Upper lobe of left lung (tissue), 6 donors: ENCODE results near the gene TTC39A. TPM values are rescaled to one million over a fixed set of nuclear protein-coding genes. Genes with fewer than 3 reads are reported as not detected.

Experiments
- ATAC-seq, 2 donors: fragments of 200-7000 bp; cut with Tn5 transposase; one replicate each; pipeline ENCODE4 v1.9.1; 2022; ENCODE audit warnings: mild to moderate bottlenecking in 2 of 2, moderate library complexity in 2 of 2; ENCODE audit not compliant: low FRiP score in 2 of 2
- DNase-seq, 2 donors: peaks; one replicate each; pipeline ENCODE4 v3.0.0-alpha.2; 2019 to 2020
- H3K27ac ChIP-seq, 4 donors: fragments of 200-600 bp; sonication (generic); one replicate each; pipeline ENCODE4 v1.5.1; 2016 to 2019
- H3K27me3 ChIP-seq, 4 donors: fragments of 200-600 bp; sonication (generic); one replicate each; pipeline ENCODE4 v1.5.1; 2017 to 2019
- H3K36me3 ChIP-seq, 4 donors: fragments of 200-600 bp; sonication (generic); one replicate each; pipeline ENCODE4 v1.5.1; 2016 to 2019
- H3K4me1 ChIP-seq, 4 donors: fragments of 200-600 bp; sonication (generic); one replicate each; pipeline ENCODE4 v1.5.1; 2018 to 2019
- H3K4me3 ChIP-seq, 4 donors: fragments of 200-600 bp; sonication (generic); one replicate each; pipeline ENCODE4 v1.5.1; 2017 to 2019; ENCODE audit warnings: mild to moderate bottlenecking in 2 of 4, moderate library complexity in 1 of 4
- H3K9me3 ChIP-seq, 4 donors: fragments of 200-600 bp; sonication (generic); one replicate each; pipeline ENCODE4 v1.5.1; 2018 to 2019
- CTCF ChIP-seq, 6 experiments: fragments of 450-650 bp in 4 of 6; fragments of 200-600 bp in 2 of 6; sonication (generic) in 2 of 6; IDR thresholded peaks; one replicate each; pipeline ENCODE4 v1.5.1; 2016 to 2019; ENCODE audit warnings: antibody characterized with exemption in 6 of 6
- EP300 ChIP-seq, 4 donors: sonication (generic); formaldehyde crosslinking; IDR thresholded peaks; one replicate each; pipeline ENCODE4 v1.5.1; 2017; ENCODE audit warnings: antibody characterized with exemption in 4 of 4, control low read depth in 2 of 4
- POLR2A ChIP-seq, 4 donors: fragments of 450-650 bp; IDR thresholded peaks; one replicate each; pipeline ENCODE4 v1.5.1; 2016 to 2017; ENCODE audit warnings: antibody characterized with exemption in 4 of 4, mild to moderate bottlenecking in 2 of 4
- POLR2AphosphoS5 ChIP-seq, 2 donors: sonication (generic); formaldehyde crosslinking; IDR thresholded peaks; one replicate each; pipeline ENCODE4 v1.5.1; 2017; ENCODE audit warnings: antibody characterized with exemption in 2 of 2
- WGBS, 2 donors: methylation state at CpG; one replicate each; pipeline ENCODE4 v1.1.5; 2017 to 2018; 5-methylcytosine and 5-hydroxymethylcytosine counted together
- total RNA-seq, 6 donors: library from RNA; depleted of rRNA in 4 of 6; stranded (reverse); fragments of >200 nt in 4 of 6; gene quantifications; one replicate each; pipeline versions ENCODE4 v1.1.0 to v1.2.1, GENCODE V29; 2016 to 2021
- donor health status: DM: no; HTN: no; CAD: no; lungs with moderate emphysema.
- donor health status: DM: no; HTN: yes; CAD: no; lungs with severe emphysema.

TTC39A gene
- total RNA-seq, 6 donors from 2014 or later = 33.0 to 96.4 (median 55.7) TPM

- Histone ChIP-seq H3K4me1 (peaks cover 0 to 17% (median 0%) of the 10 kb centered on the region in 4 donors), H3K4me3 (no peak overlapping the region), H3K9me3 (no peaks in the 10 kb centered on the region), H3K27ac (no peak overlapping the region), H3K36me3 (no peaks in the 10 kb centered on the region), H3K27me3 (peaks cover 0 to under 1% (median 0%) of the 10 kb centered on the region in 4 donors)
- DNase-seq = no peak
- no peak for TF ChIP-seq POLR2AphosphoS5 (IDR thresholded peaks at IDR 0.05)
- no peak for TF ChIP-seq POLR2A (IDR thresholded peaks at IDR 0.05)
- TF ChIP-seq CTCF (IDR thresholded peaks at IDR 0.05) = no peak
- TF ChIP-seq EP300 (IDR thresholded peaks at IDR 0.05) = no peak
- 83 to 88% methylated on average over 7 of the region's 7 CpGs for WGBS, 2 donors
- no peak for ATAC-seq
These were observed 5.9 kb downstream of the TTC39A start for GRCh38 chr1:51324251-51325010.

DNA sequence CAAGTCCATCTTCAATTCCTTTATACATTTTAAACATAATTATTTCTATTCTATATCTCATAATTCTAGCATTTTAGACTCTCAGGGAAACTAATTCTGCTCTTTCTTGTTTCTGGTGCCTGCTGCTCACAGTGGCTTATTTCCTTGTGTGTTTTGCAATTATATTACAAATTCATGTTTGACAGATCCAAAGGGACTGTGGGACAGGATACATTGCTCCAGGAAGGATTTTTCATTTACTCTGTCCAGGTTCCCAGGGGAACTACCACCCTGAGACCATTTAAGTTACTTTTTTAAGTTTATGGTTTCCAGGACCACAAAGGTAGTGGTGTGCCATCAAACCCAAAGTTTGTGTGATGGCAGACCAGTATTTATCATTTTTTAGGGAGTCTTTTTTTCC is 6.6 kb downstream of the TTC39A start:
- H3K36me3 ChIP-seq = no peaks in the 10 kb centered on the region
- H3K27me3 ChIP-seq = no peaks in the 10 kb centered on the region
- no peak overlapping the region for H3K4me3 ChIP-seq
- TF ChIP-seq EP300 (IDR thresholded peaks at IDR 0.05) (no peak), POLR2A (IDR thresholded peaks at IDR 0.05) (no peak), CTCF (IDR thresholded peaks at IDR 0.05) (no peak)
- DNase-seq (no peak), ATAC-seq (no peak)
- no peak overlapping the region for H3K27ac ChIP-seq
- peaks cover 0 to 13% (median 0%) of the 10 kb centered on the region in 4 donors for H3K4me1 ChIP-seq
- no peaks in the 10 kb centered on the region for H3K9me3 ChIP-seq

DNA sequence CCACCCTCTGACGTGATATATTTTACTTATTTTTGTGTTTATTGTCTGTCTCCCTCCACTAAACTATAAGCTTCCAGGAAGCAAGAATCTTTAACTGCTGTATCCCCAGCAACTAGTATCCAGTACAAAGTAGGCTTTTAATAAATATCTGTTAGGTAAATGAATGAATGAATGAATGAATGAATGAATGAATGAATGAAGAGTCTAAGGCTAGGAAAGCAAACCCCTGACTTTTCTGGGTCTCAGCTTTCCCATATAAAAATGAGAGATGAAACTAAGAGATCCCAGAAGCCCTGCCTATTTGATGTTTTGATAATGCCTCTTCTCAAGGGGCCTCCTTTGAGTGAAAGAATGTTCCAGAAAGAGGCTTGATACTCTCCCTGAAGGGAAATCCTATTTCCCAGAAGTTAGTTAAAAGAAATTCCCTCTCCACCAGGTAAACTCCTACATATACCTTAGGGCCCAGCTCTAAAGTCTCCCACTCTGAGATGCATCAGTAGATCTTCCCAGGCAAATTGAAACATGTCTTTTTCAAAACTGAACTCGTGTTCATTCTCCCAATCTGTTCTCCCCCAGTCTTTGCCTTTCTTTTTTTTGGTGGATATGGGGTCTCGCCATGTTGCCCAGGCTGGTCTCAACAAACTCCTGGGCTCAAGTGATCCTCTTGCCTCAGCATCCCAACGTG is 7.8 kb downstream of the TTC39A start:
- no peaks in the 10 kb centered on the region for H3K9me3 ChIP-seq
- no peaks in the 10 kb centered on the region for H3K27me3 ChIP-seq
- TF ChIP-seq EP300 (IDR thresholded peaks at IDR 0.05) (no peak), POLR2AphosphoS5 (IDR thresholded peaks at IDR 0.05) (no peak), CTCF (IDR thresholded peaks at IDR 0.05) (no peak), POLR2A (IDR thresholded peaks at IDR 0.05) (no peak)
- no peak for DNase-seq
- no peaks in the 10 kb centered on the region for H3K36me3 ChIP-seq
- H3K4me3 ChIP-seq = no peak overlapping the region
- H3K27ac ChIP-seq = no peak overlapping the region
- peaks cover 0 to 11% (median 0%) of the 10 kb centered on the region in 4 donors for H3K4me1 ChIP-seq
- WGBS, 2 donors = 88 to 90% methylated on average over 4 of the region's 4 CpGs
- no peak for ATAC-seq

GRCh38 chr1:51321924-51322280 is 8.5 kb downstream of the TTC39A start:
- Histone ChIP-seq H3K9me3 (no peaks in the 10 kb centered on the region), H3K27ac (peak overlapping the region in 3 of 4 donors; percentile 11 to 81 (median 61)), H3K36me3 (no peaks in the 10 kb centered on the region), H3K27me3 (no peaks in the 10 kb centered on the region), H3K4me1 (peaks cover 0 to 16% (median 0%) of the 10 kb centered on the region in 4 donors), H3K4me3 (no peak overlapping the region)
- no peak for DNase-seq
- TF ChIP-seq CTCF (IDR thresholded peaks at IDR 0.05) (no peak), POLR2A (IDR thresholded peaks at IDR 0.05) (no peak), POLR2AphosphoS5 (IDR thresholded peaks at IDR 0.05) (no peak), EP300 (IDR thresholded peaks at IDR 0.05) (no peak)
- 90% methylated on average over 2 of the region's 2 CpGs; no CpG with 5 or more reads in 1 of the 2 donors for WGBS, 2 donors
- ATAC-seq = no peak
